Stimulated activated naive CD4-positive, alpha-beta T cell (primary cell): ENCODE data around the gene SLC27A1.

ENCODE experiments used
- DNase-seq, 6 experiments: peaks; one replicate each; lab custom pipeline; 2025; lab: John Stamatoyannopoulos, UW

Gene SLC27A1

GRCh38 chr19:17470068-17470841 is at the start of gene SLC27A1:
SLC27A1 (plus strand) TSS chr19:17470524; CDS start chr19:17470541, 17 bp downstream.
- DNase-seq: peak; percentile 85 to 93 (median 90)

GRCh38 chr19:17421942-17422341 is 48.4 kb upstream of the SLC27A1 start:
- DNase-seq: no peak

- no peak for DNase-seq
Measured at GRCh38 chr19:17423429-17424208, 46.7 kb upstream of the SLC27A1 start.

- peak in 4 of 6 experiments; percentile 9 to 25 (median 14) for DNase-seq
Measured at GRCh38 chr19:17424743-17425365, 45.5 kb upstream of the SLC27A1 start.

GRCh38 chr19:17429641-17430113 is 40.6 kb upstream of the SLC27A1 start:
- no peak for DNase-seq

GRCh38 chr19:17431417-17431816 is 38.9 kb upstream of the SLC27A1 start:
- DNase-seq: no peak

GRCh38 chr19:17435218-17435617 is 35.1 kb upstream of the SLC27A1 start:
- DNase-seq: no peak

GRCh38 chr19:17436094-17436873 is 34.0 kb upstream of the SLC27A1 start:
- no peak for DNase-seq

- no peak for DNase-seq
Measured at GRCh38 chr19:17436874-17437267, 33.5 kb upstream of the SLC27A1 start.

- peak in 2 of 6 experiments; percentile 11 to 21 for DNase-seq
Measured at GRCh38 chr19:17441241-17442021, 28.9 kb upstream of the SLC27A1 start.

GRCh38 chr19:17445526-17446165 is 24.7 kb upstream of the SLC27A1 start:
- no peak for DNase-seq

GRCh38 chr19:17447704-17448130 is 22.6 kb upstream of the SLC27A1 start:
- DNase-seq: no peak

GRCh38 chr19:17448131-17448967 is 22.0 kb upstream of the SLC27A1 start, which contains the start of gene TMEM221:
TMEM221 (minus strand) TSS chr19:17448668; CDS start chr19:17448462, 206 bp downstream.
- DNase-seq: peak; percentile 34 to 60 (median 46)

GRCh38 chr19:17450264-17451075 is 19.9 kb upstream of the SLC27A1 start:
- DNase-seq: no peak

GRCh38 chr19:17451820-17452219 is 18.5 kb upstream of the SLC27A1 start:
- DNase-seq: no peak

- no peak for DNase-seq
Measured at GRCh38 chr19:17454576-17455071, 15.7 kb upstream of the SLC27A1 start.

- no peak for DNase-seq
Measured at GRCh38 chr19:17455308-17456123, 14.8 kb upstream of the SLC27A1 start.
